ENCODE measurements around the gene OTUD3. TPM values are rescaled to one million over a fixed set of nuclear protein-coding genes. Genes with fewer than 3 reads are reported as not detected.

OTUD3 gene
- total and polyA plus RNA-seq, 2 of the 13 experiments (the other 11 are each of a cell fraction or from before 2014, with no cell fraction given) = 5.2 to 7.5 TPM

- TF ChIP-seq ZNF574 (CRISPR knock-in tag; IDR thresholded peaks at IDR 0.05) (0 out of 2 replicates have a peak, but pooled peaks have one; percentile 21), FOSL1 (CRISPR knock-in tag; IDR thresholded peaks at IDR 0.05; ENCODE audit: borderline replicate concordance) (peak; percentile 73; the same call in 1 of the 2 replicates), POLR2A (IDR thresholded peaks at IDR 0.05; ENCODE audit: insufficient read depth in 1 of 2, low read depth in 2 of 2, low read length in 2 of 2) (peak in 1 of 2 experiments; percentile 15; a peak in 1 of 4 replicates), KDM1A (CRISPR knock-in tag; IDR thresholded peaks at IDR 0.05) (no peak), ZNF644 (CRISPR knock-in tag; IDR thresholded peaks at IDR 0.05; ENCODE audit: low read depth) (peak; percentile 84), ZNF652 (CRISPR knock-in tag; IDR thresholded peaks at IDR 0.05; ENCODE audit: borderline replicate concordance, low read depth) (0 out of 2 replicates have a peak, but pooled peaks have one; percentile 18), SNRNP70 (IDR thresholded peaks at IDR 0.05; ENCODE audit: low read depth, low read length) (no peak), ZNF160 (CRISPR knock-in tag; IDR thresholded peaks at IDR 0.05) (no peak), MED1 (CRISPR knock-in tag; IDR thresholded peaks at IDR 0.05) (peak; percentile 58), TCF12 (IDR thresholded peaks at IDR 0.05) (no peak), TCF12 (CRISPR knock-in tag; IDR thresholded peaks at IDR 0.05) (0 out of 2 replicates have a peak, but pooled peaks have one; percentile 25), PATZ1 (CRISPR knock-in tag; IDR thresholded peaks at IDR 0.05) (peak; percentile 43), HNF4G (IDR thresholded peaks at IDR 0.05; ENCODE audit: borderline replicate concordance, low read depth, low read length) (peak; percentile 23; the same call in 1 of the 2 replicates), HNF4G (CRISPR knock-in tag; IDR thresholded peaks at IDR 0.05; ENCODE audit: borderline replicate concordance, low read depth) (no peak), ZNF878 (CRISPR knock-in tag; IDR thresholded peaks at IDR 0.05) (no peak), EHMT2 (IDR thresholded peaks at IDR 0.05; ENCODE audit: borderline replicate concordance, low read depth, low read length) (peak; percentile 31; the same call in 1 of the 2 replicates), ZNF510 (CRISPR knock-in tag; IDR thresholded peaks at IDR 0.05; ENCODE audit: low read depth) (0 out of 2 replicates have a peak, but pooled peaks have one; percentile 40), NFRKB (IDR thresholded peaks at IDR 0.05) (no peak), TARDBP (CRISPR knock-in tag; IDR thresholded peaks at IDR 0.05) (0 out of 2 replicates have a peak, but pooled peaks have one; percentile 3), SAP130 (CRISPR knock-in tag; IDR thresholded peaks at IDR 0.05; ENCODE audit: low read depth) (peak; percentile 37; the same call in 1 of the 2 replicates), ELF4 (CRISPR knock-in tag; IDR thresholded peaks at IDR 0.05; ENCODE audit: borderline replicate concordance) (no peak), BCL6 (CRISPR knock-in tag; IDR thresholded peaks at IDR 0.05) (peak; percentile 63), PPARG (CRISPR knock-in tag; conservative IDR thresholded peaks at IDR 0.05) (peak; percentile 61)
These were observed 44.3 kb downstream of the OTUD3 start (continued) for GRCh38 chr1:19926296-19927129.
